Esophagus muscularis mucosa (tissue), 4 donors: ENCODE measurements around the gene GNA15. TPM values are rescaled to one million over a fixed set of nuclear protein-coding genes. Genes with fewer than 3 reads are reported as not detected.

Experiments
- DNase-seq: peaks from one replicate; pipeline ENCODE4 v3.0.0-alpha.2; 2017; ENCODE audit errors: extremely low spot score
- H3K27ac ChIP-seq, 4 donors: fragments of 200-600 bp; sonication (generic); replicated peaks in 1 of 4; 1 replicate in 3 of 4; 2 replicates in 1 of 4; pipeline ENCODE4 v1.5.1; 2016 to 2019; ENCODE audit warnings: mild to moderate bottlenecking in 1 of 4
- H3K27me3 ChIP-seq, 4 donors: fragments of 200-600 bp; sonication (generic); one replicate each; pipeline versions ENCODE4 v1.5.1 to v1.6.0; 2016 to 2019
- H3K36me3 ChIP-seq, 4 donors: fragments of 200-600 bp; sonication (generic); one replicate each; pipeline ENCODE4 v1.5.1; 2016 to 2019
- H3K4me1 ChIP-seq, 4 donors: fragments of 200-600 bp; sonication (generic); one replicate each; pipeline ENCODE4 v1.5.1; 2016 to 2019
- H3K4me3 ChIP-seq, 4 donors: fragments of 200-600 bp; sonication (generic); 1 replicate in 2 of 4; 2 replicates in 2 of 4; pipeline ENCODE4 v1.5.1; 2016 to 2019; ENCODE audit warnings: mild to moderate bottlenecking in 4 of 4, moderate library complexity in 1 of 4
- H3K9me3 ChIP-seq, 4 donors: fragments of 200-600 bp; sonication (generic); 1 replicate in 3 of 4; 2 replicates in 1 of 4; pipeline ENCODE4 v1.5.1; 2016 to 2019
- EP300 ChIP-seq: sonication (generic); formaldehyde crosslinking; IDR thresholded peaks from one replicate; pipeline ENCODE4 v1.6.1; 2017; ENCODE audit warnings: antibody characterized with exemption
- POLR2A ChIP-seq: fragments of 450-650 bp; IDR thresholded peaks from one replicate; pipeline ENCODE4 v1.6.1; 2017; ENCODE audit warnings: antibody characterized with exemption, moderate library complexity, mild to moderate bottlenecking, low read depth
- POLR2AphosphoS5 ChIP-seq, 2 donors: sonication (generic); formaldehyde crosslinking; IDR thresholded peaks; one replicate each; pipeline ENCODE4 v1.6.1; 2017; ENCODE audit warnings: antibody characterized with exemption in 2 of 2
- WGBS: methylation state at CpG from one replicate; pipeline ENCODE4 v1.1.5; 2018; 5-methylcytosine and 5-hydroxymethylcytosine counted together
- intact Hi-C: fragments of 100-400 bp; cut with DNase I; formaldehyde crosslinking; loops from one replicate; pipeline ENCODE4 v1.15.1; 2023
- total RNA-seq, 4 donors: library from RNA; depleted of rRNA; stranded (reverse); fragments of >200 nt; gene quantifications; one replicate each; pipeline versions ENCODE4 v1.1.0 to v1.2.1, GENCODE V29; 2016
- TF ChIP-seq, protein P1 (sequence below), 3 experiments: fragments of 200-600 bp in 2 of 3; fragments of 450-650 bp in 1 of 3; sonication (generic) in 2 of 3; IDR thresholded peaks; one replicate each; pipeline ENCODE4 v1.5.1; 2017 to 2019; ENCODE audit warnings: antibody characterized with exemption in 3 of 3, mild to moderate bottlenecking in 2 of 3, moderate library complexity in 1 of 3

The GNA15 gene
- total RNA-seq, 4 donors from 2014 or later, result 4.3 to 13.8 (median 5.3) TPM

DNA sequence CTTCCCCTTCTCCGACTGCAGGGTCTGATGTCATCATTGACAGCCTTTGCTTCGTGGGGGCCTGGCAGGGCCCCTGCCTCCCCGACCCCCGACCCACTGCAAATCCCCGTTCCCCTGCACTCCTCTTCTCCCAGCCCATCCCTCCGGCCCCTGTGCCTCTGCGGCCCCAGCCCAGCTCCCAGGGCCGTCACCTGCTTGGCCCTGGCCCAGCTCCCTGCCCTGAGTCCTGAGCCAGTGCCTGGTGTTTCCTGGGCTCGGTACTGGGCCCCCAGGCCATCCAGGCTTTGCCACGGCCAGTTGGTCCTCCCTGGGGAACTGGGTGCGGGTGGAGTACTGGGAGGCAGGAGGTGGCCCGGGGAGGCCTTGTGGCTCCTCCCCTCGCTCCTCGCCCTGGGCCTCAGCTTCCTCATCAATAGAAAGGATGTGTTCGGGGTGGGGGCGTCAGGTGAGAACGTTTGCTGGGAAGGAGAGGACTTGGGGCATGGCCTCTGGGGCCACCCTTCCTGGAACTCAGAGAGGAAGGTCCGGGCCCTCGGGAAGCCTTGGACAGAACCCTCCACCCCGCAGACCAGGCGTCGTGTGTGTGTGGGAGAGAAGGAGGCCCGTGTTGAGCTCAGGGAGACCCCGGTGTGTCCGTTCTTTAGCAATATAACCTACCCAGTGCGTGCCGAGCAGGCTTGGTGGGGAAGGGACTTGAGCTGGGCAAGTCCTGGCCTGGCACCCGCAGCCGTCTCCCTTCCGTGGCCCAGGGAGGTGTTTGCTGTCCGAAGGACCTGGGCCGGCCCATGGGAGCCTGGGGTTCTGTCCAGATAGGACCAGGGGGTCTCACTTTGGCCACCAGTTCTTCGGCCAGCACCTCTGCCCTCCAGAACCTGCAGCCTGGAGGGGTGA, 72.7 kb downstream of the GNA15 start:
- Histone ChIP-seq H3K27me3 (no peaks in the 10 kb centered on the region), H3K4me3 (no peak overlapping the region), H3K27ac (no peak overlapping the region), H3K36me3 (peaks cover 28 to 61% (median 54%) of the 10 kb centered on the region in 4 donors), H3K4me1 (no peaks in the 10 kb centered on the region), H3K9me3 (no peaks in the 10 kb centered on the region)
- no peak for DNase-seq
- intact Hi-C loops, result no loop called here
- 83% methylated on average over 24 of the region's 33 CpGs for WGBS
- TF ChIP-seq EP300, result no peak

DNA sequence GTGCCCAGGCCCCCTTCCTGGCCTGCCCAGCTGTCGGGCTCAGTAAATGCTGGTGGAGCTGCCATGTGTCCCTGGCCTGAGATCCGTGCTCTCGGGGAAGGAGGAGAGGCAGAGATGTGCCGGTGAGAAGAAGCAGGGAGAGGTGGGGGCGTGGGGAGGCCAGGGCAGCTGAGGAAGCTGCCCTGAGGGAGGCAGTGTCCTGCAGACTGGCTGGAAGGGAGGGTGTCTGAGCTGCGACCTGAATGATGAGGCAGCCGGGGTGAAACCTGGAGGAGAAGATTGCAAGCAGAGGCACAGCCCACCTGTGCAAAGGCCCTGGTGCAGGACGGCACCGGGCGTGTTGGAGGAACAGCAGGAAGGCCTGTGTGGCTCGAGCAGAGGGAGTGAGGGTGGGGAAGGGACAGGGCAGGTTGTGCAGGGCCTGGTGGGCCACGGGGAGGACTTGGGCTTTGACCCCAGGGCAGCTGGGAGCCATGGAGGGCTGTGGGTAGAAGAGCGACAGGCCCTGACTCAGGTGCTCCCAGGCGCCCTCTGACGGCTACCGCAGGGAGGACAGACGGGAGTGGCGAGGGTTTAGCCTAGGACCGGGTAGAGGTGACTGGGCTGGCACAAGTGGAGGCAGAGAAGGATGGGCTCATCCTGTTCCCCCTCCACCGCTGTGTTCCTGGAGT, 74.6 kb downstream of the GNA15 start:
- WGBS, result 48% methylated on average over 19 of the region's 20 CpGs
- no peak overlapping the region for H3K4me3 ChIP-seq
- H3K27ac ChIP-seq, result no peak overlapping the region
- H3K4me1 ChIP-seq, result no peaks in the 10 kb centered on the region
- no peak for TF ChIP-seq EP300
- TF ChIP-seq, protein P1, sequence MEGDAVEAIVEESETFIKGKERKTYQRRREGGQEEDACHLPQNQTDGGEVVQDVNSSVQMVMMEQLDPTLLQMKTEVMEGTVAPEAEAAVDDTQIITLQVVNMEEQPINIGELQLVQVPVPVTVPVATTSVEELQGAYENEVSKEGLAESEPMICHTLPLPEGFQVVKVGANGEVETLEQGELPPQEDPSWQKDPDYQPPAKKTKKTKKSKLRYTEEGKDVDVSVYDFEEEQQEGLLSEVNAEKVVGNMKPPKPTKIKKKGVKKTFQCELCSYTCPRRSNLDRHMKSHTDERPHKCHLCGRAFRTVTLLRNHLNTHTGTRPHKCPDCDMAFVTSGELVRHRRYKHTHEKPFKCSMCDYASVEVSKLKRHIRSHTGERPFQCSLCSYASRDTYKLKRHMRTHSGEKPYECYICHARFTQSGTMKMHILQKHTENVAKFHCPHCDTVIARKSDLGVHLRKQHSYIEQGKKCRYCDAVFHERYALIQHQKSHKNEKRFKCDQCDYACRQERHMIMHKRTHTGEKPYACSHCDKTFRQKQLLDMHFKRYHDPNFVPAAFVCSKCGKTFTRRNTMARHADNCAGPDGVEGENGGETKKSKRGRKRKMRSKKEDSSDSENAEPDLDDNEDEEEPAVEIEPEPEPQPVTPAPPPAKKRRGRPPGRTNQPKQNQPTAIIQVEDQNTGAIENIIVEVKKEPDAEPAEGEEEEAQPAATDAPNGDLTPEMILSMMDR (IDR thresholded peaks at IDR 0.05), result peak; percentile 33 to 67 (median 35)
- DNase-seq, result no peak
- no peaks in the 10 kb centered on the region for H3K27me3 ChIP-seq
- H3K36me3 ChIP-seq, result peaks cover 20 to 42% (median 35%) of the 10 kb centered on the region in 4 donors
- intact Hi-C loops, result no loop called here
- no peaks in the 10 kb centered on the region for H3K9me3 ChIP-seq

DNA sequence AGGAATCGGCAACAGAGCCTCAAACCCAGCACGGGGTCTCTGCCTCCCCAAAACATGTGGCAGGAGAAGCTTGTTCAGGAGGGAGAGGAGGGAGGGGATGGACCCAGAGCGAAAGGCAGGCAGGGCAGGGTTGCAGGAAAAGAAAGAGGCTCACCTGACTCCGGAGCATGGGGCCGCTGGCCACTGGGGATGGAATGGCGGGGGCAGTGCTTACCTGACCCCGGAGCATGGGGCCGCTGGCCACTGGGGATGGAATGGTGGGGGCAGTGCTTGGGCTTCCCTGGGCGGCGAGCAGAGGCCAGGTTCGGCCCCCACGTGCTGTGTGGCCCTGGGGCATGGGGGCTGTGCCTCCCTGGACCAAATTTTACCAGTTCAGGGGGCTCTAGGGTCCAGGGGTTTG, 75.4 kb downstream of the GNA15 start:
- H3K27ac ChIP-seq, result no peak overlapping the region
- no peak for DNase-seq
- H3K9me3 ChIP-seq, result no peaks in the 10 kb centered on the region
- peaks cover 15 to 35% (median 28%) of the 10 kb centered on the region in 4 donors for H3K36me3 ChIP-seq
- no peak overlapping the region for H3K4me3 ChIP-seq
- TF ChIP-seq, protein P1 (IDR thresholded peaks at IDR 0.05), result no peak
- TF ChIP-seq EP300, result no peak
- no peak for TF ChIP-seq POLR2AphosphoS5 (IDR thresholded peaks at IDR 0.05)
- no peak for TF ChIP-seq POLR2A
- intact Hi-C loops, result no loop called here
- WGBS, result 58% methylated on average over 8 of the region's 12 CpGs
- no peaks in the 10 kb centered on the region for H3K4me1 ChIP-seq
- H3K27me3 ChIP-seq, result no peaks in the 10 kb centered on the region

DNA sequence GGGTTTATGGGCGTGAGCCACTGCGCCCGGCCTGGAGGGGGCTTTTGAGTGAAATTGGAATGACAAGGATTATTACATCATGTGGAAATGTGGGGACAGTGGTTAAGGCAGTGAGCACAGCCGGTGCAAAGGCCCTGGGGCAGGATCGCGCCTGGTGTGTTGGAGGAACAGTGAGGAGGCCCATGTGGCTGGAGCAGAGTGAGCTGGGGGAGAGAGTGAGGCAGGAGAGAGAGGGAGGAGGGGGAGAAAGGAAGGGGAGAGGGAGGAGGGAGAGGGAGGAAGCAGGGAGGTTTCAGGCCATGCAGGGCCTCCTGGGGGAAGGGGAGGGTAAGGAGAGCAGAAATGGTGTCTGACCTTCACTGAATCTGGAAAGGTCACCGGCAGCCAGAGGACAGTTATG, 77.3 kb downstream of the GNA15 start:
- TF ChIP-seq POLR2A (no peak), EP300 (no peak), POLR2AphosphoS5 (IDR thresholded peaks at IDR 0.05) (no peak)
- TF ChIP-seq, protein P1 (IDR thresholded peaks at IDR 0.05), result no peak

More for the DNA sequence above, 77.3 kb downstream of the GNA15 start:
- Histone ChIP-seq H3K27ac (no peak overlapping the region), H3K4me3 (no peak overlapping the region), H3K36me3 (peaks cover 0 to 15% (median 8%) of the 10 kb centered on the region in 4 donors), H3K27me3 (no peaks in the 10 kb centered on the region), H3K4me1 (no peaks in the 10 kb centered on the region), H3K9me3 (no peaks in the 10 kb centered on the region)
- no peak for DNase-seq
- WGBS, result 96% methylated on average over 7 of the region's 7 CpGs
- intact Hi-C loops, result no loop called here

Other genes with a start within 250 kb of the GNA15 start
- gene ZNF57, start 235.1 kb upstream of the GNA15 start, total RNA-seq, result 1 to 10 TPM; 2.2 to 3.6 (median 2.3) TPM
- gene ZNF77, start 191.1 kb upstream of the GNA15 start, total RNA-seq, result 1 to 10 TPM; 2.5 to 4.2 (median 3.0) TPM
- 1 to 10 TPM in 1 of 4 donors, under 1 TPM in 2, not detected in 1; 0.75 to 1.2 (median 0.91) TPM for gene TLE6, start 158.5 kb upstream of the GNA15 start, total RNA-seq
- gene TLE2, start 106.8 kb upstream of the GNA15 start, total RNA-seq, result 10 to 100 TPM; 34.0 to 51.2 (median 44.1) TPM
- 100 to 1,000 TPM; 657 to 947 (median 804) TPM for gene TLE5, start 73.5 kb upstream of the GNA15 start, total RNA-seq
- 100 to 1,000 TPM in 3 of 4 donors, 10 to 100 TPM in 1; 90.5 to 169 (median 119) TPM for gene GNA11, start 41.7 kb upstream of the GNA15 start, total RNA-seq
- 1 to 10 TPM in 3 of 4 donors, under 1 TPM in 1; 0.42 to 5.5 (median 2.4) TPM for gene S1PR4, start 42.7 kb downstream of the GNA15 start, total RNA-seq
- gene NCLN, start 49.9 kb downstream of the GNA15 start, total RNA-seq, result 10 to 100 TPM; 26.2 to 33.6 (median 29.7) TPM
- under 1 TPM in 1 of 4 donors, not detected in 3; 0.17 TPM for gene CELF5, start 88.6 kb downstream of the GNA15 start, total RNA-seq
- gene NFIC, start 230.6 kb downstream of the GNA15 start, total RNA-seq, result 100 to 1,000 TPM; 165 to 297 (median 211) TPM